GM19240 (cell line): ENCODE results near the gene DUSP5.

Experiments
- DNase-seq: peaks from one replicate; pipeline ENCODE4 v3.0.0; 2011; ENCODE audit warnings: low spot score; ENCODE audit not compliant: insufficient read length

Gene DUSP5

DNA sequence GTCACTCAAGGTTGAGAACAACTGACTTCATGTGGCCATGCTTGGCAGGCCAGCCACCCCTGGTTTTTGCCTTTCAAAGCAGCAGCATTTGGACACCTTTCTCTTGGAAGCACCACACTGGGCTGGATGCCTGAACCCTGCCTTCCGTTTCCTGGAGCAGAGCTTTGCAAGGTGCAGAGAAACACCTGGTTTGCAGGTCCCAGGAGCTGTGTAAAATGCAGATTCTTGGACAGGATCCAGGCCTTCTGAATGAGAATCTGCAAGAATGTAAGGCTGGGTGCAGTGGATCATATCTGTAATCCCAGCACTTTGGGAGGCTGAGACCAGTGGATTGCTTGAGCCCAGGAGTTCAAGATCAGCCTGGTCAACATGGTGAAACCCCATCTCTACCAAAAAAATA is 18.0 kb upstream of the DUSP5 start:
- no peak for DNase-seq

DNA sequence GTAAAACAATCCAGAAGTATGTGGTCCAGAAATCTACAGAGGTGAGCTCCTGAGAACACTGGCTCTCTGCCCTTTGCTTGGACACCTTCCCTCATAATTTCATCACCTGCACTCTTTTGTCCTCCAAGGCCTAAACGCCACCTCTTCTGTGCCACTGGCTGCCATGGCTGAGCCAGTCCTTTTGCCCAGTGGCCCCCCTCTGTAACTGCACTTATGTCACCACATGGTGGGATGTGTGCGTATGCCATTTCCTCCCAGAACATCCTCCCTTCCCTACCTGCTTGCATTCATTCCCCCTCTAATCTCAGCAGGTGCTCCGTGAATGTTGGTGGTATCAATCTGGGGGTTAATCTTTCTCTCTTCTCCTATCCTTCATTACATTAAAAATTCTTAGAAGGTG is 17.3 kb upstream of the DUSP5 start:
- no peak for DNase-seq

GRCh38 chr10:110481919-110482318 is 15.8 kb upstream of the DUSP5 start:
- DNase-seq: no peak

- no peak for DNase-seq
These were observed 14.1 kb upstream of the DUSP5 start for GRCh38 chr10:110483633-110484032.

DNA sequence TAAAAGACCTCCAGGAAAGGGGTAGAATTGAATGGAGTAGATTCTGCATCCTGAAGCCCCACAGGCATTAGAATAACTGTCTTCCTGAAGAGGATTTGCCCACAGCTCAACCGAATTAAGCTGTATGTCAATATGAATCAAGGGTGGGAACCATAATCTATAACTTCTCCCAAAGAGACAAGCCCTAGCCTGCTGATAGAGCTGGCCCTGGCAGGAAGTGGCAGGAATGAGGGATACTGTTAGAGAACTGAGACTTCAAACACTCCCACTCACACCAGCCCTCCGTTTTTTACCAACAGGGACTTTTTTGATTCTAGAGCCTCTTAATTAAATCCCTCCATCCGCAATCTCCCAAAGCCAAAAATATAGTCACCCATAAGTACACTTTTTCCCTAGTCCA is 12.2 kb upstream of the DUSP5 start:
- no peak for DNase-seq

DNA sequence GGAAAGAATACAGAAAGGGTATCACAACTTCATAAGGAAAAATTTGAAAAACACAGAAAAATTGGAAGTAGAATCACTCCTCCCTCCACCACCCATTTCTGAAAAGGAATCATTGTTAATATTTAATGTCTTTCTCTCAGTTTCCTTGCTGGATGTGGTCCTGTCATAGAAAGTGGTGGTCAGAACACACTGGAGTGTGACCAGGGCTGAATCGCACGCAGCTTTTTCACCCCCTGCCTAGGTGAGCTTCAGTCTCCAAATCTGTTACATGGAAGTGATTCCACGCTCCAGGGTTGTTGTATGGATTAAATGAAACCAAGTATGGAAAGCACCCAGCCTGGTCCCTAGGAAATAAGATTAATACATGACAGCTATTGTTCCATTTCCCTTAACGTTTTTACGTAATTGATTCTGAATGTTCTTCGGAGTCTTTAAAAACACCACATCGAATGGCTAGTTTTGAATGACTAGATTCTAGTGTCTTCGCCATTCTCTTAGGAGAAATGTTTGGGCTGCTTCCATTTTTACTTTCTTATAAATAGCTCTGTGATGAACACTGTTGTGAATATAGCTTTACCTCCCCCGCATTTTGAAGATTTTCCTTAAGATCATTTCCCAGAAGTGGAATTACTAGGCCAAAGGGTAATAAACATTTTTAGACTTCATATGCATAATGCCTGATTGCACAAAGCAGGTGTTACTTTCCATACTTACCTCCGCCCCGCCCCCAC is 10.9 kb upstream of the DUSP5 start:
- no peak for DNase-seq

DNA sequence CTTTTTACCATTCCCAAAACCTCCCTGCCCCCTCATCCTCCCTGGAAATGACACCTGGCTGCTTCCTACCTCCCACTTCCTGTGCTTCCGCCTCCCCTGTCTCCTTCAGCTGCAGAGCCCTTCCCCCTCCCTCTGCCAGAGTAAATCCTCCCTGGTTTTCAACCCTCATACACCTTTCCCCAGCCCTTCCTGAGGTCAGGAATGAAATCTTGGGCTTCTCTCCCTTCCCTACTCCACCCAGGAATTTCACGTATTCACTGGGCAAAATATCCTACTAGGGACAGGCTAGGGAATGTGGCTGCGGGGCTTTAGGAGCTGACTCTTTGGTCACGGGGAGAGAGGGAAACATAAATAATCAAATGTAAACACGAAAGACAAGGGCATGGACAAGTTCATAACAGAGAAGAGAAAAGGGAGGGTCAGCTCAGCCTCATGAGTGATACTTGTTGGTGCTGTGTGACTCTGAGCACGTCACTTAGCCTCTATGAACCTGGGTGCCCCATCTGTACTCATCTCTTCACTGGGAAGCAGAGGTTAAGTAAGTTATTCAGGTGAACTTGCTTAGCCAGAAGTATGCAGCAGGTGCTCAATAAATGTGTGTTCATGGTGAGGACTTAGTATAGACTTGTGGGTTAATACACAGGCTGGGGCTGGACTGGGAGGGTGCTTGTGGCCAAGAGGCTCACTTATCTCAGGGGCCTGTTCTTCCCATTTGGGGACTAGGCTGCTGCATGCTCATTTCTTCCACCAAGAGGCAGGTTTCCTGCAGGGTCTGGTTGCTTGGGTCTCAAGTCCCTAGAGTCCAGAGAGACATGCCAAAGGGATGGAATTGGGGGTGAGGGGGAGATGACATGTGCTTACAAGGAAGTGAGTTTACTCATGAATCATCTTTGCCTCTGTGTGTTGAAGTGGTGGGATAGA is 10.0 kb upstream of the DUSP5 start:
- no peak for DNase-seq

- DNase-seq: no peak
These were observed 9.4 kb upstream of the DUSP5 start for GRCh38 chr10:110488332-110488681.

DNA sequence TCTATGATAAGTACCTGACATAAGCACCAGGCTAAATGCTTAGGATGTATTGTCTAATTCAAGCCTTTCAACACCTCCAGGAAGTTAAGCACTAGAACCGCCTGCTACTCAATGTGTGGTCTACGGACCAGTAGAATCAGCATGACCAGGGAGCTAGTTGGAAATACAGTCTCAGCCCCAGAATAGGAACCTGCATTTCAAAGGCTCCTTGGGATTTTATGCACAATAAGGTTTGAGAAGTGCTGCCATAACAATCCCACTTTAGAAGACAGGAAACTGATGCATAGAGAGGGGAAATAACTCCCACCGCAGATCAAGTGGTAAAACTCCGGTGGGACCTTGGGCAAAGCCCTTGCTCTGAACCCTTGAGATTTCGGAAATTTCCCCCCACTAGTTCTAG is 8.8 kb upstream of the DUSP5 start:
- DNase-seq: no peak

- no peak for DNase-seq
These were observed 7.1 kb upstream of the DUSP5 start for GRCh38 chr10:110490640-110491039.

DNA sequence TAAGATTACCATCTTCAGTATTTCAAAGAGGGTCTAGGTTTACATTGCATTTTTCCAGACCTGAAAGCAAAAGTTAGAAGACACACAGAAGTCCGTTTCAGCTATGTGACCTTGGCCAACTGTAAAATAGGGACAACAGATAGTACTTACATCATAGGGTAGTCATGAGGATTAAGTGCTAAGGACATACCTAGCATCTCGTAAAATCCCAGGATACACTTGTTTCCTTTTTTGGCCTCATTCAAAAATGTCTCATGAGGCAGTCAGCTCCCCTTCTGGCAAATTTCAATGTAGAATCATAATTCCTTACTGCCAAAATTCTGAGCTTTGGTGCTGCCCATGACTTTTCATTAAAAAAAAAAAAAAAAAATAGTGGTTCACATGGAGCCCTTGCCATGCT is 6.4 kb upstream of the DUSP5 start:
- DNase-seq: no peak

DNA sequence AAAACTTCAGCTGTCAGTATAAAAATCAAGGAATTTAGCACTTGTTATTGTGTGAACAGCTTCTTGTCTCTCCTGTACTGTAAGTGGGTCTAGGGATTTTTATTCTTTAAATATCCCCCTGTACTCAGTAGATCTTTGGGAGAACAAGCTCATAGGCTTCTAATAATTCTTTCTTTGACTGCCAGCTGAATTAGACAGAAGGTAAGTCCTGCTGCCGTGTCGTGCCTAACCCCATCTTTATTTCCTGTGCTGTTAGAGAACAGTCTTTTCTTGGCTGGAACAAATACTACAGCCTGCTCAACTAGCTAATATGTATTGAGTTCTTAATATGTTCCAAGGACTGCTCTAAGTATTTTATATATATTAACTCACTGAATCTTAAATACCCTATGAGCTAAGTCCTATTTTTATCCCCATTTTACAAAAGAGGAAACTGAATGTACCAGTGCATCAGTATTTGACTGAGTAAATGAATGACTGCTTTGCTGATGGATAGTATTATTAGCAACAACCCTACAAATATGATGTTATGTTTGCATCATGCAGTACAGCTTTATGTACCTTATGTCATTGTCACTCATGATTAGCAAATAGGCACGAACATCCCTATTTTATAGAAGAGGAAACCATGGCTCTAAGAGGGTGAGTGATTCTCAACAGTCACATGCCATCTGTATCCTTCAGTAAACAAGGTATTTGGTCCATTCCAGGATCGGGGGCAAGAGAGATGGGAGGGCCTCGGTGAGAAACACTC is 5.5 kb upstream of the DUSP5 start:
- DNase-seq: no peak

DNA sequence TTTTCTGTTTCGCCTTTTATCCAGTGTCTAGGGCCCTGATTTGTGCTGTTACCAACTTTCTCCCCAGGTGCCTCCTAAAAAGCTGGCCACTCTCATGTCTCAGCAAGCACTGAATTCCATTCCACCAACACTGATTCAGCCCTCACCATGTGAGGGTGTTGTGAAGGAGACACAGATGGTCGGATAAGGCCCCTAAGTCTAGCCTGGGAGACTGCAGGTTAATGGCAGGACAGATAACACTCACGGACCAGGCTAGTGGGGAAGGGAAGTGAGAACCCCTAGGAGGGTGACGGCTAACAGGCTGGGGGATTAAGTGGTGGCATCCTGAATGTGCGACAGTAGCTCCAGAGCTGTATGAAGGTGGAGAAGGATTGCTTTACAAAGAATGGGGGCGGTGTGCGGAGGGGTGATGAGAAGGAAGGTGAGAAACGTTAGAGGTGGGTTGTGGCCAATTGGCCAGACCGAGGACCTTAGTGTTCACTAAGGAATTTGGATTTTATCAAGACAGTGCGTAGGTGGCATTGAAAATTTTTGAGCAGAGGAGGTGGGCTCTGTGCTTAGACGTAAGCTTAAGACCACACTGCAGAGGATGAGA is 3.8 kb upstream of the DUSP5 start:
- no peak for DNase-seq

GRCh38 chr10:110494532-110494931 is 3.2 kb upstream of the DUSP5 start:
- DNase-seq: no peak

GRCh38 chr10:110495731-110496552 is 1.8 kb upstream of the DUSP5 start:
- DNase-seq: no peak

DNA sequence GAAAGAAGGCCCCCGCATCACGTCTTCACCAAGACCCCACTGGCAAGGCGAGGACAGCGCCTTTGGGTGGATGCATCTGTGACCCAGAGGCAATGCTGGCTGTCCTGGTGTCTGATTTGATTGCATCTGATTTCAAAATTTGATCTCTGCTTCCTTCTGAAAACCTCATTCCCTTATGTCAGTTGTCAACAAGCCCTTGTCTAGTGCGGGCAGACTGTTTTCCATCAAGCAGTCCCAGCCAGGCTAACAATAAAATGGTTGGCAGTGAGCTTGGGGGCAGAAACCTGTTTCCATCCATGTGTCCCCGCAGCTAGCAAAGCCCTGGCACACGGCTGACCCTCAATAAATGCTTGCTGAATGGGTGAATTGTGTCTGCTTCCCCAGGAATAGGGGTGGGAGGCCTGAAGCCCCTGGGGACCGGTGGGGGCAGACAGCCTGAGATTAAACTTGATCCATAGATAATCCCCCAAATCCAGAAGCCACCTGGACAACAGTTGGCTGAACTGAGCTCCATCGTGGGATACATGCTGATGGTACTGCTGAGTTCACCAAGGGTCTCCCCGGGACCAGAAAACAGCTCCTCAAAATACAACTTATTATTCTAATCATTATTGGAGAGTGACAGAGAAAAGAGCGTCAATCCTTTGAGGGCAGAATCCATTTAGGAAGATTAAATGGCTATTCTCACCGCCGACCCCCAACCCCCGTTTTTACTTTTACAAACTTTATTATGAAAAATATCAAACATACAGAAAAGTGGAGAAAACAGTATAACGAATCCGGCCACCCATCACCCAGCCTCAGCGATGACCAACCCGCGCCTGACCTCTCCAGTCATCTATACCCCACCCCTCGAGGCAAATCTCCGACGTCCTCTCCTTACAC is 912 bp upstream of the DUSP5 start:
- DNase-seq: no peak

- DNase-seq: no peak
These were observed 627 bp downstream of the DUSP5 start for GRCh38 chr10:110498087-110498981.

DNA sequence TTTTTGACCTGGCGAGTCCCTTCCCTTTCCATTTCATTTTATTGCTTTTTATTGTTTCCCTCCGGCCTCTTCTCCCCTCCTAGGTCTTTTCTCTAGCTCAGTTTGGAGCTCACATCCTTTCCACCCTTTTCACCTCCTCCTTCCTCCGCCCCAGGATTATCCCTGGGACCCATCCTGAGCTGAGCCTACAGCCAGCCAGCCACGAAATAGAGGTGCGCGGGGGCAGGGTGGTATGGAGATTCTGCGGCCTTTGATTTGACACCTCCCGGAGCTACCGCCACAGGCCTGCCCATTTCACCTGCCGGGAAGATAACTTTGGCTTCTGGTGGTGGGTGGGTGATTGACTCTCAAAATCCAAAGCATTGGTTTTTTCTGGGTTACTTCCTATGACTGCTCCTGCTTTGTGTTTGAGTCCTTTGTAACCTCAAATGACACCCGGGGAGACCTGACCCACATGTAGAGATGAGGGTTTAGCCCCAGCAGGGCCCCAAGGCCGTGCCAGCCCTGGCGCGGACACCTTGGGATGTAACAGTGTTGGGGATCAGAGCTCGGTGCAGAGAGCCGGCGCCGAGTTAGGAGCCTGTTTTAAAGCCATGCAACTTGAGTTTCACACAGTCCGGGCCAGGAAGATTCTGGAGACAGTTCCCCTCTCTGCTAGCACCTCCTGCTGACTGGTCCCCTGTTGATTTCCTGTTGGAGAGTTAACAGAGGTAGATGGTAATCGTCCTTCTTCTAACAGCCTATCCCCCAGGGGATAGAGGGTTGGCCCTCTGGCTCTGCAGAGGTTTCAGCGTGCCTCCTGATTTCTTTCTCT is 1.5 kb downstream of the DUSP5 start:
- DNase-seq: no peak
